Chondrocyte (in vitro differentiated cells): Measurements from ENCODE around the gene PPP1R9A. TPM values are rescaled to one million over a fixed set of nuclear protein-coding genes. Genes with fewer than 3 reads are reported as not detected.

Source experiments
- DNase-seq: peaks from one replicate; pipeline ENCODE4 v3.0.0; 2021; ENCODE audit warnings: mixed read lengths, low spot score
- H3K27ac Mint-ChIP-seq: one replicate; pipeline ENCODE4 v1.8.0; 2021; ENCODE audit warnings: mild to moderate bottlenecking, moderate library complexity, mixed read lengths; ENCODE audit not compliant: unreplicated experiment
- H3K27me3 Mint-ChIP-seq: 2 replicates; pipeline ENCODE4 v1.8.0; 2021; ENCODE audit warnings: low read depth, mixed read lengths
- H3K36me3 Mint-ChIP-seq: 2 replicates; pipeline ENCODE4 v1.8.0; 2021; ENCODE audit warnings: low read depth, mixed read lengths
- H3K4me1 Mint-ChIP-seq: 2 replicates; pipeline ENCODE4 v1.8.0; 2021; ENCODE audit warnings: low read depth, mild to moderate bottlenecking, mixed read lengths
- H3K4me3 Mint-ChIP-seq: one replicate; pipeline ENCODE4 v1.8.0; 2021; ENCODE audit warnings: mild to moderate bottlenecking, moderate library complexity, mixed read lengths; ENCODE audit not compliant: unreplicated experiment
- H3K9me3 Mint-ChIP-seq: 2 replicates; pipeline ENCODE4 v1.8.0; 2021; ENCODE audit warnings: low read depth, mixed read lengths
- total RNA-seq: library from RNA; stranded (reverse); gene quantifications from 3 replicates; pipeline ENCODE4 v1.2.1, GENCODE V29; 2021
- TF ChIP-seq, protein P1 (sequence below): fragments of 200-600 bp; sonication (generic); IDR thresholded peaks from 2 replicates; pipeline ENCODE4 v1.5.0; 2021; ENCODE audit warnings: antibody characterized with exemption, mild to moderate bottlenecking, moderate library complexity

The PPP1R9A gene
- total RNA-seq, 1 donor from 2014 or later = 4.1 TPM

DNA sequence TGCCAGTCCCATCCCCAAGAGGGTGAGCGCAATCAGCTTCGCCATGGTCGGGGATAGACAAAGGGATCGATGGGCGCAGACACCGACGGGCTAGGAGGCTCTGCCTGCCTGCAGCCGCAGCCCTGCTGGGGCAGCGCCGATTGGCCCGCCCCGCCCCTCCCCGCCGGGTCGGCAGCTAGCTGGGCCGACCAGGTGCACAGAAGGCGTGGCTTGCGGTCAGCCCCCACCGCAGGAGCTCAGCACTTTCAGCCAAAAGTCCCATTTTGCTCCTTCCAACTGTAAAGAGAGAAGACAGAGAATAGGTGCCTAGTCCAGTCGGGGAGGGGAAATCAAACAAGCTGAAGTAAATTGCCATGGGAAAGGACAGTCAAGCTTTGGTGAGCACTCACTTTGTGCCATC is 417.0 kb downstream of the PPP1R9A start, which contains the start of gene PON1:
PON1 (minus strand) TSS at position 102 of the 400 bp plus-strand sequence; CDS start at position 45, 57 bp downstream.
- Mint-ChIP-seq H3K27ac (no peak within 1 kb of the TSS), H3K4me1 (no peaks in the 10 kb centered on the region), H3K27me3 (peaks cover 15% of the 10 kb centered on the region), H3K36me3 (no peaks in the 10 kb centered on the region), H3K4me3 (no peak within 1 kb of the TSS), H3K9me3 (peaks cover 3% of the 10 kb centered on the region)
- no peak for DNase-seq
- TF ChIP-seq, protein P1, sequence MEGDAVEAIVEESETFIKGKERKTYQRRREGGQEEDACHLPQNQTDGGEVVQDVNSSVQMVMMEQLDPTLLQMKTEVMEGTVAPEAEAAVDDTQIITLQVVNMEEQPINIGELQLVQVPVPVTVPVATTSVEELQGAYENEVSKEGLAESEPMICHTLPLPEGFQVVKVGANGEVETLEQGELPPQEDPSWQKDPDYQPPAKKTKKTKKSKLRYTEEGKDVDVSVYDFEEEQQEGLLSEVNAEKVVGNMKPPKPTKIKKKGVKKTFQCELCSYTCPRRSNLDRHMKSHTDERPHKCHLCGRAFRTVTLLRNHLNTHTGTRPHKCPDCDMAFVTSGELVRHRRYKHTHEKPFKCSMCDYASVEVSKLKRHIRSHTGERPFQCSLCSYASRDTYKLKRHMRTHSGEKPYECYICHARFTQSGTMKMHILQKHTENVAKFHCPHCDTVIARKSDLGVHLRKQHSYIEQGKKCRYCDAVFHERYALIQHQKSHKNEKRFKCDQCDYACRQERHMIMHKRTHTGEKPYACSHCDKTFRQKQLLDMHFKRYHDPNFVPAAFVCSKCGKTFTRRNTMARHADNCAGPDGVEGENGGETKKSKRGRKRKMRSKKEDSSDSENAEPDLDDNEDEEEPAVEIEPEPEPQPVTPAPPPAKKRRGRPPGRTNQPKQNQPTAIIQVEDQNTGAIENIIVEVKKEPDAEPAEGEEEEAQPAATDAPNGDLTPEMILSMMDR = no peak

DNA sequence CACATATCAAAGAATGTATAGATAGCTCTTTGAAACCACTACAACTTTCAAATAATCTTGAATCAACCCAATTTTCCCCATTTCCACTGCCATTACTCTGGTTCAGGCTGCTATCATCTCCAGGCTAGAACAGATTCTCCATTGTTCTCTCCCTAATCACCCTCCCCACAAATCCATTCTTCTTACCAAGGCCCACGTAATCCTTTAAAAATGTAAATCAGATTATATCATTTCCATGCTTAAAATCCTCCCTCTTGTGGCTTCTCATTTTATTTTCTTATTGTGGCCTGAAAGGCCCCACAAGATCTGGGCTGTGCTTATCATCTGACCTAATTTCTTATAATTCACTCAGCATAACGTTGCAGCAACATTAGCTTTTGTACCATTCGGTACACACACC is 420.0 kb downstream of the PPP1R9A start:
- TF ChIP-seq, protein P1 = no peak
- DNase-seq = no peak
- peaks cover 3% of the 10 kb centered on the region for H3K9me3 Mint-ChIP-seq

DNA sequence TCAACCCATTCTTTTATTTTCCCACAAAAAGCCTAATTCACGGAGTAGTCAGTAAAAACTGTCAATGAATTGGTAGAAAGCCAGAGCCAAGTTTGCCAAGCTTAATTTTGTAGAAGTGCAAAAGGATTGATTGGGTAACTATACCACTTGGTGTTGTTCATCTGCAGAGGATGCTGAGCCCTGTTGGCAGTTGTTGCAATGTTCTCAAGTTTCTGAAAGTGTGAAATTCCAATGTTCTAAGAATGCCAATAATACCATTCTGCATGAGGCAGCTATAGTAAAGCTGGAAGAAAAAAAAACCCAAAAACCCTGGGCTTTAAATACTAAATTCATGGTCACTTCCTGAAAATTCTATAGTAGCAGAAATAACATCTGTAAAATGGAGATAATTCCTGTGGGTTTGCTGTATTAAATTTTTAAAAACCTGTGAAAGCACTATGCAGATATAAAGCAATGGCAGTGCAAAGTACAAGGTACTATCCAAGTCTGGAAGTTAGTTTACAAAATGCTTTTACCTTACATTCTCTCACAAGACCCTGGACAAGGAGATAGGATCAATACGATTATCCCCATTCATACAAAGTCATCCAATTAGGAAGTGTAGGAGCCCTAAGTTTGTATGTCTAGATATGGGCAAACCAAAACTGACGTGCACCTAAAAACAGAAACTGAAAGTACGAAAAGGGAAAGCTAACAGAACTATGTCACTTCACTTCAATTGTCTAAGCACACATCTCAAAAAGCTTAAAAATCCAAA is 423.0 kb downstream of the PPP1R9A start:
- Mint-ChIP-seq H3K4me1 (peaks cover 25% of the 10 kb centered on the region), H3K9me3 (peaks cover 3% of the 10 kb centered on the region), H3K27me3 (peaks cover 9% of the 10 kb centered on the region), H3K36me3 (no peaks in the 10 kb centered on the region), H3K27ac (no peak overlapping the region), H3K4me3 (no peak overlapping the region)
- DNase-seq = no peak
- TF ChIP-seq, protein P1 = no peak

More for the DNA sequence above, 420.0 kb downstream of the PPP1R9A start:
- Mint-ChIP-seq H3K4me3 (no peak overlapping the region), H3K4me1 (peaks cover 11% of the 10 kb centered on the region), H3K27me3 (peaks cover 15% of the 10 kb centered on the region), H3K27ac (no peak overlapping the region), H3K36me3 (no peaks in the 10 kb centered on the region)

DNA sequence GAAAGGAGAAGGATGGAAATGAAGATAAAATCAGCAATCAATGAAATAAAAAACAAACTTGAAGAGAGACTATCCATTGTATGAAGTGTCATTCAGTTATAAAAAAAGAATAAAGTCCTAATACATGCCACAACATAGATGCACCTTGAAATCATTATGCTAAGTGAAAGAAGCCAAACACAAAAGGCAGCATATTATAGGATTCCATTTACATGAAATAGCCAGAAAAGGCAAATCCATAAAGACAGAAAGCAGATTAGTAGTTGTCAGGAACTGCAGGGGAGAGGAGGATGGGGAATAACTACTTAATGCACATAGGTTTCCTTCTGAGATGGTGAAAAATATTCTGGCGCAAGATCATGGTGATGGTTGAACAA is 423.6 kb downstream of the PPP1R9A start:
- Mint-ChIP-seq H3K9me3 (peaks cover 3% of the 10 kb centered on the region), H3K4me1 (peaks cover 27% of the 10 kb centered on the region), H3K4me3 (no peak overlapping the region), H3K27ac (no peak overlapping the region), H3K36me3 (no peaks in the 10 kb centered on the region), H3K27me3 (peaks cover 5% of the 10 kb centered on the region)
- no peak for DNase-seq
- TF ChIP-seq, protein P1 = no peak

DNA sequence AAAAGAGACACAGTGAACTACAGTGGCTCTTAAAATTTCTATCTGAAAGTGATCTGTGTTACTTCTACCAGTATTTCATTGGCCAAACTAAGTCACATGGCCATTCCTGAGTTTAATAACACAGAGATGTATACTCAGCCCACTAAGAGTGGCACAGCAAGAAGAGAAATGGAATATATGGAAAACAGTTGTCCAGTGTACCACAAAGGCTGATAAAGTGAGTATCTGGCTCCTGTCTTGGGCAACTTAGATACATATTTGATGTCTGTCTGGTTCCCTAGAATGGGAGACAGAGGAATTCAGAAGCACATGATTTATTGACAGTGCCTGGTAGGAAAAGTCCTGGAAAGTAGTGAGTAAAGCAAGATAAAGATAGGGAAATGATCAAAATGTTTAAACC is 427.1 kb downstream of the PPP1R9A start:
- Mint-ChIP-seq H3K27ac (no peak overlapping the region), H3K9me3 (no peaks in the 10 kb centered on the region), H3K36me3 (no peaks in the 10 kb centered on the region), H3K4me1 (peaks cover 27% of the 10 kb centered on the region), H3K4me3 (no peak overlapping the region), H3K27me3 (no peaks in the 10 kb centered on the region)
- TF ChIP-seq, protein P1 = no peak
- no peak for DNase-seq
